ENCODE measurements around the gene SV2C.

SV2C gene

GRCh38 chr5:76388791-76389512, 305.8 kb downstream of the SV2C start:
- DNase-seq = no peak

DNA sequence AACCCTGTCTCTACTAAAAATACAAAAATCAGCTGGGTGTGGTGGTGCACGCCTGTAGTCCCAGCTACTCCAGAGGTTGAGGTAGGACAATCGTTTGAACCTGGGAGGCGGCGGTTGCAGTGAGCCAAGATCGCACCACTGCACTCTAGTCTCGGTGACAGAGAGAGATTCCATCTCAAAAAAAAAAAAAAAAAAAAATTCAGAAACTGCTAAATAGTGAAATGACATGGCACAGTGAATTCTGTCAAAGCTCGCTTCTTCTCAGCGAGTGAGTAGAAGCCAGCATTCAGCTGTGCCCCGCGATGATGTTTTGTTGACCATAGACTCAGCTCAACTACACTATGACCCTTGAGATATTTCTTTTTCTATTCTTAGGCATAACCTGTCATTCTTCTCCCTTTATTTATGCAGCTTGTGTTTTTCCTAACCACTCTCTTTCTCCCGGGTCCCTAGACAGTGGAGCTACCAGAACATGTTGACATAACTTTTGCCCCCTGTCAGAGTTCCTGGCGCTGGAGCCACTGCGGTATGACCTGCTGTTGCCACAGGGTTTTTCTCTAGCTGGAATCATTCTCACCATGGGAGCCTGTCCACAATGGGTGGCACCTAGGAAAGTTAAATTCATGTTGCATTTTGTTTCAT, 306.5 kb downstream of the SV2C start:
- no peak for DNase-seq

DNA sequence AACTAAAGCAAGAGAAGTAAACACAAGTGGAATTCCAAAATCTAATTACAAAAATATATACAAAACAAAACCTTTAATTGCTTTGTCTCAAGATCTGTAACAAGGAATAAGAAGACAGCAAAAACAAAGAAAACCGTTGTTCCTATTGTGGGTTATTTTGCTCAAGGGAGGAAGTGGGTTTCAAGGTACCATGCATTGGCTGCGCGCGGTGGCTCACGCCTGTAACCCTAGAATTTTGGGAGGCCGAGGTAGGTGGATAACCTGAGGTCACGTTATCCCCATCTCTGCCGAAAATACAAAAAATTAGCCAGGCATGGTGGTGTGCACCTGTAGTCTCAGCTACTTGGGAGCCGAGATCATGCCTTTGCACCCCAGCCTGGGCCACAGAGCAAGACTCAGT, 307.8 kb downstream of the SV2C start:
- no peak for DNase-seq

- no peak for DNase-seq
Measured at GRCh38 chr5:76393035-76393680, 310.0 kb downstream of the SV2C start.

GRCh38 chr5:76397200-76397599, 314.0 kb downstream of the SV2C start:
- no peak for DNase-seq

- DNase-seq = no peak
Measured at GRCh38 chr5:76399268-76399667, 316.1 kb downstream of the SV2C start.

DNA sequence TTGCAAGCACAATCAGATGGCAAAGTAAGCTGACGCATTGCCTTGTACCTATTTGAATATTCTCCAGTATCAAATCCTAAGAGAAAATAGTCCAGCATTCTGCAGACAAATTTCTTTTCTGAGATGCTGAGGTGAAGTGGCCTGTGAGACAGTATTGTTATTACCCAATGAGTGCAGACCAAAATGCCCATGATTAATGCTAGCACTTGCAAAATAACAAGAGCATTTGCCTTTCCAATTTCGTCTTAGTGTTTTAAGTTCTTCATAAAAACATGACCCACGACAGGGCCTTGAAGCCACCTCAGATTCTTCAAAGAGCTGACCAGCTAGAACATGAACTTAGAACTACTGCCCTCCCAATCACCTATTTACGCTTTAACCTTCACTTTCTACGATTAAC, 317.3 kb downstream of the SV2C start:
- no peak for DNase-seq

DNA sequence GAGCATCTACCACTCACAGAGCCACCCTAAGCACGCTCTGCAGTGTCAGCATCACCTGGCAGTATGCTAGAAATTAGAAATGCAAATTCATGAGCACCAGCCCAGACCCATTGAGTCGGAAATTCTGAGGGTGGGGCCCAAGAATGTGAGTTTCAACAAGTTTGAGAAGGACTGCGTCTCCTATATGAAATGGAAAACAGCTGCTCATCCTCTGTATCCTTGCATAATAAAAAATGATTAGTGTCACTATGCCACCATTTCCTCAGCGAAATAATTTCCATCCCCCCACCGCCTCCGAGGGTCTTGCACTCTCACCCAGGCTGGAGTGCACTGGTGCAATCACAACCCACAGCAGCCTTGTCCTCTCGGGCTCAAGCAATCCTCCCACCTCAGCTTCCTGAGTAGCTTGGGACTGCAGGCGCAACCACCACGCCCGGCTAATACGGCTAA, 318.6 kb downstream of the SV2C start:
- DNase-seq = no peak

DNA sequence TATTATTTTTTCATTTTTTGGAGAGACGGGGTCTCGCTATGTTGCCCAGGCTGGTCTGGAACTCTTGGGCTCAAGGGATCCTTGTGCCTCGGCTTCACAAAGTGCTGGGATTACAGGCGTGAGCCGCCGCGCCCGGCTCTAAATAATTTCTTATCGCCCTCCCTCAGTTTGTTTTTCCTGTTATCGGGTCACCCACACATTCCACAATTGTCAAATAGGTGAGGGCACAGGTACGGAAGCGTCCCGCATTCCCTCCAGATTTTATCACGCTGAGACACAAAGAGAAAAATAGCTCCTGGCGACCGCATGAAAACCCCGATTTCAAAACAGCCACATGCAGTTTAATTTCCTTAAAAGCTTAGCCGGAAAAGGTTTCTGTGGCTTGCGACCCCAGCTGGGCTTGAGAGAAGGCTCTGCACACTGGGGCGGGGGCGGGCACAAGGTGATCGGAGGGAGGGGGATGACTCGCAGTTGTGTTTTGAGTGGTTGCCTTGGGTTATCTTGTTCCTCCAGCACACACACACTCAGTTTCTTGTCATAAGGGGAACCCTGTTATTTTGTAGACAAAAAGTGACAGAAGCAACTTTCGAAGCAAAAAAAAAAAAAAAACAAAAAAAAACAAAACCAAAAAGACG, 319.2 kb downstream of the SV2C start:
- no peak for DNase-seq

DNA sequence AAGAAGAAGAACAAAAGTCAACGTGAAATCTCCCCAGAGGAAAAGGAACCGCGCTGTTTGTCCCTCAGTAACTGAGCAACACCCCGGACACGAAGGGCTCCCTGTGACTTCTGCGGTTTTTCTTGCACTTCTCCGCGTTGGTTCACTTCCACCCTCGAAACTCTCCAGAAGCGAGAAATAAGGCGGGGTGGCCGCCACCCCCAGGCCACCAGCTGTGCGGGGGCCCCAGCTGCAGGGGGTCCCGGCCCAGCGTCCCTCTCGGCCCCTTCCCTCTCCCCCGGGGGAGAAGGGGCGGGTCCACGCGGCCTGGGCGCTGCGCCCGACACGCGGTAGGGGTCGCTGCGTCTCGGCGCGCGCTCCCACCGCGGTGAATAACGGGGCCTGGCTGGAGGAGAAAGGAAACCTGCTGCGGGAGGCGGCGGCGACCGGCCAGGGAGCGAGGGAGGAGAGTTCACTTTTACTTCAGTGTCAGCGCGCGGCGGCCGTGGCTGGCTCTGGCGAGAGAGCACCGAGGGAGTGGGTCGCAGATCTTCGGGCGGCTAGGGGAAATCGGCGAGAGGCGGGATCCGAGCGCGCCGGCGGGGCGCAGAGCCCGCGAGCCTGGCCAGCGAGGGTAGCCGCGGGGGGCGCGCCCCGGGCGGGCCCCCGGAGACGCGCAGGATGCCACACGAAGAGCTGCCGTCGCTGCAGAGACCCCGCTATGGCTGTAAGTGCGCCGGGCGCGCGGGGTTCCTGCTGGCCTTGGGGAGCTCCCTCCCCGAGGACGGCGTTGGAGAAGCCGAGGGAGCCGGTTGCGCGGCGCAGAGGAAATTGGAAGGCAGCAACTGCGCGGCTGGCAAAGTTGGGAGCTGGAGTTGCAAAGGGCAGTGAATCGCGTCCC, 319.9 kb downstream of the SV2C start, which contains the start of gene IQGAP2:
IQGAP2 (plus strand) TSS at position 400 of the 880 bp plus-strand sequence; CDS start at position 661, 261 bp downstream.
- no peak for DNase-seq

Data from COR-L47 (cell line).